ENCODE data around the gene MSI1. TPM values are rescaled to one million over a fixed set of nuclear protein-coding genes. Genes with fewer than 3 reads are reported as not detected.

The MSI1 gene
- total RNA-seq, 3 donors from 2014 or later (not counting 1 experiment from before 2014, with no cell fraction given), result not detected

GRCh38 chr12:120316798-120317223 is 52.2 kb downstream of the MSI1 start:
- TF ChIP-seq CTCF (IDR thresholded peaks at IDR 0.05), result no peak
- Histone ChIP-seq H3K36me3 (ENCODE audit: control insufficient read depth, insufficient read depth, low read length) (no peaks in the 10 kb centered on the region), H3K9me3 (ENCODE audit: control insufficient read depth, insufficient read depth, low read length) (no peaks in the 10 kb centered on the region), H3K4me1 (ENCODE audit: control insufficient read depth, insufficient read depth, low read length) (peaks cover 12% of the 10 kb centered on the region), H3K27me3 (ENCODE audit: control insufficient read depth, insufficient read depth, low read length) (no peaks in the 10 kb centered on the region), H3K4me3 (ENCODE audit: low read length) (peak overlapping the region; percentile 59), H3K27ac (ENCODE audit: low read length) (peak overlapping the region; percentile 85)
- H3K27me3 Mint-ChIP-seq (ENCODE audit: low read depth in 2 of 2), result no peaks in the 10 kb centered on the region
- intact Hi-C loops (cut with micrococcal nuclease), result loop anchor here (1.0 kb wide), 2 partner anchors 15 to 24 kb away; partner anchors contain the start of genes RNU4-1 and SIRT4
- no peaks in the 10 kb centered on the region for H3K36me3 Mint-ChIP-seq
- peak overlapping the region; percentile 97 for H3K4me3 Mint-ChIP-seq
- ATAC-seq, result no peak
- 65% methylated on average over 7 of the region's 9 CpGs for WGBS (ENCODE audit: insufficient coverage)
- H3K9me3 Mint-ChIP-seq, result no peaks in the 10 kb centered on the region
- peak overlapping the region; percentile 96 to 98 for H3K27ac Mint-ChIP-seq
- no peak for DNase-seq
- H3K4me1 Mint-ChIP-seq, result peaks cover 13 to 16% of the 10 kb centered on the region in 2 donors

- Histone ChIP-seq H3K9me3 (ENCODE audit: control insufficient read depth, insufficient read depth, low read length) (no peaks in the 10 kb centered on the region), H3K27ac (ENCODE audit: low read length) (no peak overlapping the region), H3K4me1 (ENCODE audit: control insufficient read depth, insufficient read depth, low read length) (peaks cover 12% of the 10 kb centered on the region), H3K27me3 (ENCODE audit: control insufficient read depth, insufficient read depth, low read length) (no peaks in the 10 kb centered on the region), H3K36me3 (ENCODE audit: control insufficient read depth, insufficient read depth, low read length) (no peaks in the 10 kb centered on the region), H3K4me3 (ENCODE audit: low read length) (no peak overlapping the region)
- 79% methylated on average over 5 of the region's 5 CpGs for WGBS (ENCODE audit: insufficient coverage)
- Mint-ChIP-seq H3K4me3 (no peak overlapping the region), H3K36me3 (no peaks in the 10 kb centered on the region), H3K27me3 (ENCODE audit: low read depth in 2 of 2) (no peaks in the 10 kb centered on the region), H3K9me3 (no peaks in the 10 kb centered on the region), H3K4me1 (peaks cover 13 to 16% of the 10 kb centered on the region in 2 donors), H3K27ac (no peak overlapping the region)
- no peak for TF ChIP-seq CTCF (IDR thresholded peaks at IDR 0.05)
- DNase-seq (no peak), ATAC-seq (no peak)
- intact Hi-C loops (cut with micrococcal nuclease), result no loop called here
Measured at GRCh38 chr12:120314220-120314619, 54.7 kb downstream of the MSI1 start.

- peaks cover 6% of the 10 kb centered on the region for H3K4me1 ChIP-seq (ENCODE audit: control insufficient read depth, insufficient read depth, low read length)
- H3K27ac Mint-ChIP-seq, result peak within 1 kb of the TSS; percentile 87 to 88
- intact Hi-C loops (cut with micrococcal nuclease), result loop anchor here (1.0 kb wide), 2 partner anchors 9 to 15 kb away; partner anchors contain the start of gene RNU4-1
- peak within 1 kb of the TSS; percentile 98 for H3K4me3 Mint-ChIP-seq
- ATAC-seq (peak; percentile 99 to 100 (median 99)), DNase-seq (peak; percentile 83 to 97)
- H3K27me3 ChIP-seq (ENCODE audit: control insufficient read depth, insufficient read depth, low read length), result no peaks in the 10 kb centered on the region
- H3K4me3 ChIP-seq (ENCODE audit: low read length), result peak within 1 kb of the TSS; percentile 52
- H3K27ac ChIP-seq (ENCODE audit: low read length), result no peak within 1 kb of the TSS
- H3K4me1 Mint-ChIP-seq, result peaks cover 6% of the 10 kb centered on the region in 2 donors
- no peaks in the 10 kb centered on the region for H3K36me3 Mint-ChIP-seq
- peak; percentile 86 for TF ChIP-seq CTCF (IDR thresholded peaks at IDR 0.05)
- H3K9me3 Mint-ChIP-seq, result no peaks in the 10 kb centered on the region
- WGBS (ENCODE audit: insufficient coverage), result 10% methylated on average over 29 of the region's 31 CpGs
- no peaks in the 10 kb centered on the region for H3K9me3 ChIP-seq (ENCODE audit: control insufficient read depth, insufficient read depth, low read length)
- H3K27me3 Mint-ChIP-seq (ENCODE audit: low read depth in 2 of 2), result no peaks in the 10 kb centered on the region
- H3K36me3 ChIP-seq (ENCODE audit: control insufficient read depth, insufficient read depth, low read length), result no peaks in the 10 kb centered on the region
Measured at GRCh38 chr12:120301962-120302815, 66.8 kb downstream of the MSI1 start, which contains the start of gene SIRT4. Gene SIRT4, plus strand, starts transcription at chr12:120302321. Its CDS starts 1,241 bp downstream, at chr12:120303562.

All from natural killer cell (primary cell).